Neural crest cell (in vitro differentiated cells): Measurements from ENCODE around the gene FBXW12. TPM values are rescaled to one million over a fixed set of nuclear protein-coding genes. Genes with fewer than 3 reads are reported as not detected.

Experiments used
- DNase-seq: peaks from one replicate; pipeline ENCODE4 v3.0.0; 2021; ENCODE audit warnings: low read depth, mixed read lengths, low spot score
- H3K27ac Mint-ChIP-seq: one replicate; pipeline ENCODE4 v1.8.0; 2021; ENCODE audit warnings: mild to moderate bottlenecking, mixed read lengths; ENCODE audit not compliant: unreplicated experiment
- H3K27me3 Mint-ChIP-seq: 2 replicates; pipeline ENCODE4 v1.8.0; 2021; ENCODE audit warnings: low read depth, mild to moderate bottlenecking, mixed read lengths
- H3K36me3 Mint-ChIP-seq: 2 replicates; pipeline ENCODE4 v1.8.0; 2021; ENCODE audit warnings: low read depth, mild to moderate bottlenecking, mixed read lengths
- H3K4me1 Mint-ChIP-seq: 2 replicates; pipeline ENCODE4 v1.8.0; 2021; ENCODE audit warnings: mixed read lengths
- H3K4me3 Mint-ChIP-seq: one replicate; pipeline ENCODE4 v1.8.0; 2021; ENCODE audit warnings: mild to moderate bottlenecking, mixed read lengths
- H3K9me3 Mint-ChIP-seq: 2 replicates; pipeline ENCODE4 v1.8.0; 2021; ENCODE audit warnings: mixed read lengths
- CTCF ChIP-seq: fragments of 200-600 bp; sonication (generic); conservative IDR thresholded peaks from 2 replicates; pipeline ENCODE4 v1.5.0; 2021; ENCODE audit warnings: antibody characterized with exemption, mild to moderate bottlenecking
- total RNA-seq: library from RNA; stranded (reverse); gene quantifications from 2 replicates; pipeline ENCODE4 v1.2.1, GENCODE V29; 2021

FBXW12 gene
- total RNA-seq, 1 donor from 2014 or later: 0.44 TPM

- H3K27me3 Mint-ChIP-seq: no peaks in the 10 kb centered on the region
- DNase-seq: no peak
- no peaks in the 10 kb centered on the region for H3K4me1 Mint-ChIP-seq
- H3K27ac Mint-ChIP-seq: peak overlapping the region; percentile 62
- peaks cover 2% of the 10 kb centered on the region for H3K36me3 Mint-ChIP-seq
- TF ChIP-seq CTCF: no peak
- H3K9me3 Mint-ChIP-seq: no peaks in the 10 kb centered on the region
- no peak overlapping the region for H3K4me3 Mint-ChIP-seq
Observed at GRCh38 chr3:48417529-48418108, 45.6 kb downstream of the FBXW12 start.

- Mint-ChIP-seq H3K27ac (no peak overlapping the region), H3K27me3 (no peaks in the 10 kb centered on the region), H3K36me3 (peaks cover under 1% of the 10 kb centered on the region), H3K4me3 (no peak overlapping the region), H3K4me1 (peaks cover 2% of the 10 kb centered on the region), H3K9me3 (no peaks in the 10 kb centered on the region)
- no peak for TF ChIP-seq CTCF
- no peak for DNase-seq
Observed at GRCh38 chr3:48418140-48418539, 46.1 kb downstream of the FBXW12 start.

GRCh38 chr3:48418651-48419050 is 46.6 kb downstream of the FBXW12 start:
- no peak overlapping the region for H3K27ac Mint-ChIP-seq
- peaks cover 3% of the 10 kb centered on the region for H3K4me1 Mint-ChIP-seq
- DNase-seq: no peak

GRCh38 chr3:48419149-48419548 is 47.1 kb downstream of the FBXW12 start:
- Mint-ChIP-seq H3K36me3 (no peaks in the 10 kb centered on the region), H3K9me3 (no peaks in the 10 kb centered on the region), H3K4me3 (no peak overlapping the region), H3K27ac (no peak overlapping the region), H3K4me1 (peaks cover 3% of the 10 kb centered on the region), H3K27me3 (no peaks in the 10 kb centered on the region)
- no peak for DNase-seq
- no peak for TF ChIP-seq CTCF

More at GRCh38 chr3:48418651-48419050, 46.6 kb downstream of the FBXW12 start:
- TF ChIP-seq CTCF: no peak
- no peaks in the 10 kb centered on the region for H3K36me3 Mint-ChIP-seq
- H3K4me3 Mint-ChIP-seq: no peak overlapping the region
- no peaks in the 10 kb centered on the region for H3K27me3 Mint-ChIP-seq
- H3K9me3 Mint-ChIP-seq: no peaks in the 10 kb centered on the region

GRCh38 chr3:48419597-48419996 is 47.6 kb downstream of the FBXW12 start:
- no peak for TF ChIP-seq CTCF
- no peaks in the 10 kb centered on the region for H3K9me3 Mint-ChIP-seq
- no peaks in the 10 kb centered on the region for H3K27me3 Mint-ChIP-seq
- H3K27ac Mint-ChIP-seq: no peak overlapping the region
- H3K36me3 Mint-ChIP-seq: no peaks in the 10 kb centered on the region
- no peak for DNase-seq
- no peak overlapping the region for H3K4me3 Mint-ChIP-seq
- peaks cover 6% of the 10 kb centered on the region for H3K4me1 Mint-ChIP-seq
